IPS-NIHi7 (cell line): ENCODE measurements around the gene ZNF563.

Experiments used
- DNase-seq: peaks from one replicate; pipeline ENCODE4 v3.0.0; 2012; ENCODE audit warnings: mixed read lengths; ENCODE audit errors: extremely low spot score

The ZNF563 gene

DNA sequence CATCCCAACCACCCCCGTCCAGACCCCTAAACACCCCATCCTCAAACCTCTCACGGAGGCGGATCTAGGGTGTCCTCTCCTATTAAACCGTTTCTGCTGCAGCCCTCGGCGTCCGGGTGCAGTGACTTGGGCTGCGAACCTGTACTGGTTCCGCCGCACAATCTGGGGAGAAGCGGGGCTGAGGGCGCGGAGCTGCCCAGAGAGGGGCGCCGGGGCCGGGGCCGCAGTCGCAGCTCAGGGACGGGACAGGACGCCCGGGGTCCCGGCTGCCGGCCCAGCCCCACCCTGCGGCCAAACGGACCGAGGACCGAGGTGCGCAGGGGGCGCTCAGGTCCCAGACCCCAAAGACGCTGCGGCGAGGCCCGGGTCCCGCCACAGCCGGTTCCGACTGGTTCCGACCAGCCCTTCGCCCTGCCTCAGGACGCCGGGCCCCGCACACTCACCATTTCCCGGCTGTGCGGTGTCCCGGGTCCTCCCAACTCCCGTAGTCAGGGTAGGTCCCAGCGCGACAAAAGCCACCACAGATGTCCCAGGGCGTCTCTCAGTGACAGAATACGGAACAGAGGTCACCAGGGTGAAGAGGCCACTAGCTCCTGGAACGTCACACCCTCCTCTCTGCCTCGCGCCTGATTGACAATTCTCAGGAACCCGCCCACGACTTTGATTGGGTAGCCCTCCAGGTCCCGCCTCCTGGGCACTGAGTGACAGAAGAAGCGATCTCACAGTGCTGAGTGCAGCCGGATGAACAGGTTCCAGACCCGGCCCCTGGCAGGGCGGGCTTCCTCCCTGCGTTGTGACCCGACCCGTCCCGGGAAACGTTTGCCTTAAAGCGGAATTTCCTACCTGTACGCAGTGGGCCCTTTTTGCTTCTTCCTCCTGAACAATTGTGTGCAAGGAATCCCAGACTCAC lies 38.9 kb downstream of the ZNF563 start, which contains the start of gene ZNF44:
ZNF44 (minus strand) TSS at position 635 of the 910 bp plus-strand sequence; CDS start at position 446, 189 bp downstream.
- DNase-seq, result peak; percentile 96

DNA sequence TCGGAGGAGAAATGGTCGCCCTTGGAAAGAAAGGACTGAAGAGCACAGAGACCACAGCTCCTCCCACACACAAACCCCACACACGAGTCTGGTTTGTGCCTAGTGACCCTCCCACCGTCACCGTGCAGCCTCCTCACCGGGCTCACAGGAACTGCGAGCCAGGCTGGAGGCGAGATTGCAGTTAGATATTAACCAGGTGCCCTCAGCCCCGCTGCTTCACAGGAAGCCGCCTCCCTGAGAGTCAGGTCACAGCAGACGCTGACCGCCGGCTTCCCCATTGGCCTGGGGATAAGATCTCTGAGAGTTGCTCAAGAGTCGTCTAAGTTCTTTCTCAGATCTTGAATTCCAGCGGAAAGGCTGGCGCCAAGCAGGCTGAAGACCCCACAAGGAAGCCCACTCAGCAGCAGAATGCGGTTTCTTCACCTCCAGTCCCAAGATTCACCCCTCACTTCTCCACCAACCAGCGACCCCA lies 39.6 kb downstream of the ZNF563 start:
- peak; percentile 72 for DNase-seq

- no peak for DNase-seq
Measured at GRCh38 chr19:12289790-12290065, 43.7 kb downstream of the ZNF563 start.

GRCh38 chr19:12287958-12288500 lies 45.4 kb downstream of the ZNF563 start:
- no peak for DNase-seq

GRCh38 chr19:12284631-12285030 lies 48.8 kb downstream of the ZNF563 start:
- DNase-seq, result no peak

DNA sequence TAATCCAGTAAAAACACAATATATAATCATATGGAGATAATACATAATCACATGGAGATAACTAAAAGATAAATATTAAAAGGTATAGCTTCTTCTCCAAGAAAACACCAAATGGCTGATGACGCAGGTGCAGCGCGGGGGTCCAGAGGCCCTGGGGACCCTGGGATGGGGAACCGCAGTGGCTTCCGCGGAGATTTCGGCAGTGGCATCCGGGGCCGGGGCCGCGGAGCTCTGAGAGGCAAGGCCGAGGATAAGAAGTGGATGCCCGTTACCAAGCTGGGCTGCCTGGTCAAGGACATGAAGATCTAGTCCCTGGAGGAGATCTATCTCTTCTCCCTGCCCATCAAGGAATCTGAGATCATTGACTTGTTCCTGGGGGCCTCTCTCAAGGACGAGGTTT lies 49.2 kb downstream of the ZNF563 start:
- no peak for DNase-seq

GRCh38 chr19:12278713-12279112 lies 54.7 kb downstream of the ZNF563 start:
- no peak for DNase-seq

DNA sequence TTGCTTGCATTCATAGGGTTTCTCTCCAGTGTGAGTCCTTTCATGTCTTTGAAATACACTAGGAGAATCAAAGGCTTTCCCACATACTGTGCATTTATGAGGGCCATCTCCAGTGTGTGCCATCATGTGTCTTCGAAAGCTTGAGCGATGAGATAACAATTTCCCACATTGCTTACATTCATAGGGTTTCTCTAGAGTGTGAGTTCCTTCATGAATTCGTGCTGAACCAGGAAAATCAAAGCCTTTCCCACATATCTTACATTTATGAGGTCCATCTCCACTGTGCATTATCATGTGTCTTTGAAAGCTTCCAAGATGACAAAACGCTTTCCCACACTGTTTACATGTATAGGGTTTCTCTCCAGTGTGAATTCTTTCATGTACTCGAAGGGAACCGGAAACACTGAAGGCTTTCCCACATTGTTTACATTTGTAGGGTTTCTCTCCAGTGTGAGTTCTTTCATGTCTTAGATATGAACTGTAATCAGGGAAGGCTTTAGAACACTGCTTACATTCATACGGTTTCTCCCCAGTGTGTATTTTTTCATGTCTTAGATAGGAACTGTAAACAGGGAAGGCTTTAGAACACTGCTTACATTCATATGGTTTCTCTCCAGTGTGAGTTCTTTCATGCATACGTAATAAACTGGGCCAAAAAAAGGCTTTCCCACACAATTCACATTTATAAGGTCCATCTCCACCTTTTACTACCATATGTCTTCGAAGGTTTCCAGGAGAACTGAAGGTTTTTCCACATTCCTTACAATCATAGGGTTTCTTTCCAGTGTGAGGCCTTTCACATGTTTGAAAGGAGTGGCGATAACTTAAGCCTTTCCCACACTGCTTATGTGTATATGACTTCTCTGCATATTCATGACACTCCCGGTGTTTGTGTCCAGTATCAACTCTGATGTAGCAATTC lies 60.2 kb downstream of the ZNF563 start:
- no peak for DNase-seq

DNA sequence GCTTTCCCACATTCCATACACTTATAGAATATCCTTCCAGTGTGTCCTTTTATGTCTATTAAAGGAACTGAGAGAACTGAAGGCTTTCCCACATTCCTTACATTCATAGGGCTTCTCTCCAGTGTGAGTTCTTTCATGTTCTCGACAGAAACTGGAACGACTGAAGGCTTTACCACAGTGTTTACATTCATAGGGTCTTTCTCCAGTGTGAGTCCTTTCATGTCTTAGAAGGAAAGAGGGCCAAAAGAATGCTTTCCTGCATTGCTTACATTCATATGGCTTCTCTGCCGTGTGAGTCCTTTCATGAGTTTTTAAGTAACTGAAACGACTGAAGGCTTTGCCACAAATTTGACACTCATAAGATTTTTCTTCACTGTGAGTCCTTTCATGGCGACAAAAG lies 61.0 kb downstream of the ZNF563 start:
- no peak for DNase-seq

- DNase-seq, result no peak
Measured at GRCh38 chr19:12270854-12271253, 62.6 kb downstream of the ZNF563 start.
